Activated naive CD4-positive, alpha-beta T cell (primary cell): ENCODE results near the gene NSMCE4A.
"Not testable (repeated sequence)": the region's sequence is repeated elsewhere in the genome, so short reads cannot be mapped to it uniquely, and the experiment has no call there.

Experiments
- DNase-seq, 4 experiments: peaks; one replicate each; lab custom pipeline; 2025; lab: John Stamatoyannopoulos, UW

The NSMCE4A gene

GRCh38 chr10:121988361-121989324 lies 13.6 kb upstream of the NSMCE4A start, which contains the start of gene TACC2:
TACC2 (plus strand) TSS chr10:121989163; CDS start chr10:122021982, 32,819 bp downstream.
- no peak for DNase-seq

DNA sequence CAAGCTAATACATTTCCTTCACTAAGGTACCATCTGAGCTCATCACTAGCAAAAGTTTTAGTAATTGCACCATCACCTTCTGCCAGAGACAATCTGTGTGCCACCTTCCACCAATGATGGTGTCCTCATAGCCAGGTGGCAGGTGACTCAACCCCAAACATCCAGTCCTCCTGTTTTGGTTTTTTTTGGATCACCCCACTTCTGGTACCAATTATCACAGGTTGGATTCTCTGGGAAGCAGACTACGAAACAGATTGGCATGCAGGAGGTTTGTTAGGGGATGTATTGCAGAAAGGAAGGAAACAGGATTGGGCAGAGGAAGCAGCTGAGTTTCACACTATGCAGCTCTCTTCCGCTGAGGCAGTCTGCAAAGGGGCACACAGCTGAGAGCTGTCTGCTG lies 9.4 kb upstream of the NSMCE4A start:
- no peak for DNase-seq

DNA sequence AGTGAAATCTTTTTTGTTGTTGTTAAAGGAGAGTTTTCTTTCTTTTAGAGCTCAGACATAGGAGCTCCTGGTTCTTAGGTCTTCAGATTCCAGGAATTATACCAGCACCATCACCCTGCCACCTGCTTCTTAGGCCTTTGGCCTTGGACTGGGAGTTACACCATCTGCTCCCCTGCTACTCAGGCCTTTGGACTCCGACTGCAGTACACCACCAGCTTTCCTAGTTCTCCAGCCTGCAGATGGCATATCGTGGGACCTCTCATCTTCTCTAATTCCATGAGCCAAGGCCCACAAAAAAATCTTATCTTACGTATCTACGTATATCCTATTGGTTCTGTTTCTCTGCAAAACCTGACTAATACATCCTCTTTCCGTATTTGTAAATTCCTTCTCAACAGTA lies 8.8 kb upstream of the NSMCE4A start:
- no peak for DNase-seq

- no peak for DNase-seq
Measured at GRCh38 chr10:121981346-121981745, 6.3 kb upstream of the NSMCE4A start.

GRCh38 chr10:121978511-121978910 lies 3.5 kb upstream of the NSMCE4A start:
- DNase-seq = no peak

- no peak for DNase-seq
Measured at GRCh38 chr10:121976607-121977006, 1.6 kb upstream of the NSMCE4A start.

DNA sequence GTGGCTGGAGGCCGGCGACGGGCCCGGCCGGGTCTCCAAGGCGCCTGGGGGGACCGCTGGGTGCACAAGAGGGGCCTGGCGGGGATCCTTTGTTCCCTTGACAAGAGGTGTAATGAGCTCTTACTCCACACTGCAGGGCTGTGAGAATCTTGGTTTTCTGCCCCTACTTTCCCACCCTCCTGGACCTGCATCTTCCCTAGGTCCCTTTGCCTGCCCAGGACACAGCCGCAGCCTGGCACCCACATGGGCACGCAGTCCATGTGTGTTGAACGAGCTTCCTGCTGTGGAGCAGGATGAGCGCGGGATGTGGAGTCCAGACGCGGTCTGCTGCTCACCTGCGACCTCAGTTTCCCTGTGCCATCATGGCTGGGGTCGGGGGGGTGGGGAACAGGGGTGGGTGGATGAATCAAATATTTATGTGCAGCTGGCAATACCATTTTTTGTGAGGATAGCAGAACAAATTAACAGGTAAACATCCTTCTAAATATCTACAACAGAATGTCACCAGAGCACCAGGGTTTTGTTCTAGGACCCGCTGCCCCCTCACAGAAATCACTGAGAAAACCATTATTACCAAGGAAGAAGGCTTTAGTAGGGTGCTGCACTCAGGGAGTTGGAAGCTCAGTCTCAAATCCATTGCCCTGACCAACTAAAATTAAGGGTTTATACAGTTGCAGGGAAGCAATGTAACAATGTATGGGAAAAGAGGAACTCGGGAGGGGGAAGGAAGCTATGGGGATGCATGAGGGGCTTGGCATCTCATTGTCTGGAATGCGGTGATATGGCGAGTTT lies 474 bp upstream of the NSMCE4A start:
- no peak for DNase-seq

GRCh38 chr10:121974019-121974534 lies 940 bp downstream of the NSMCE4A start:
- no peak for DNase-seq

- not testable (repeated sequence) for DNase-seq
Measured at GRCh38 chr10:121969086-121969485, 5.9 kb downstream of the NSMCE4A start.

DNA sequence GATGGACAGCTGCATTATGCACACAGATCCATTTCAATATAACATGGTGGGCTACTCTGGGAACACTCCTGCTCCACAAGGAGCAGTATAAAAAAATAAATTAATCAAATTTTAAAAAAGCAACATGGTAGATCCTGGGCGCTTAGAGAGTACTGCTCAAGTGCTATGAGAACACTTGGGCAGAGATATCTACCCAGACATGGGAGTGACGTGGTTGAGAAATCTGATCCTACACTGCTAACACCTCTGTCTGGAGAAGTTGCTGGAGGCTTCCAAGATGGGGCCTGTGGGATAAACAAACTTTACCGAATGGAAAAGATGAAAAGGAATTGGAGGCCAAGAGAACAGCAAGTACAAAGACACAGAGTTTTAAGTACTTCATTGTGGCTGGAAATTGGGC lies 9.0 kb downstream of the NSMCE4A start:
- DNase-seq = no peak

GRCh38 chr10:121961456-121961855 lies 13.6 kb downstream of the NSMCE4A start:
- DNase-seq = no peak

DNA sequence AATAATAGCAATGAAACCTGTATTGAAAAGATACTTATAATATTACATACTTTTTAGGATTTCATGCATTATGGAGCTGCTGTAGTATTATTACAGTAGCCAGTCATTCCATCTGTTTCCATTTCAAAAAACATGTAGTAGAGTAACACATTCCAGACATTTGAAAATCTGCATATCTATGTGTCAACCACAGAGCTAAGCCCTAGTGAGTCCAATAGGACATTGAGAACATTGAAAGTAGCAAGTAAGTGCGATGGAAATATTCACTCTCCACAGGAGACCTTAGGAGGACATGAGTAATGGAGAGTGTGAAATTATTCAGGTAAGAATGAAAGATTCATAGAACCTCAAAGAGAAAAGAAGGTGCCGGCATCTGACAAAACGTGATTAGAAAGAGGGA lies 15.3 kb downstream of the NSMCE4A start:
- no peak for DNase-seq

DNA sequence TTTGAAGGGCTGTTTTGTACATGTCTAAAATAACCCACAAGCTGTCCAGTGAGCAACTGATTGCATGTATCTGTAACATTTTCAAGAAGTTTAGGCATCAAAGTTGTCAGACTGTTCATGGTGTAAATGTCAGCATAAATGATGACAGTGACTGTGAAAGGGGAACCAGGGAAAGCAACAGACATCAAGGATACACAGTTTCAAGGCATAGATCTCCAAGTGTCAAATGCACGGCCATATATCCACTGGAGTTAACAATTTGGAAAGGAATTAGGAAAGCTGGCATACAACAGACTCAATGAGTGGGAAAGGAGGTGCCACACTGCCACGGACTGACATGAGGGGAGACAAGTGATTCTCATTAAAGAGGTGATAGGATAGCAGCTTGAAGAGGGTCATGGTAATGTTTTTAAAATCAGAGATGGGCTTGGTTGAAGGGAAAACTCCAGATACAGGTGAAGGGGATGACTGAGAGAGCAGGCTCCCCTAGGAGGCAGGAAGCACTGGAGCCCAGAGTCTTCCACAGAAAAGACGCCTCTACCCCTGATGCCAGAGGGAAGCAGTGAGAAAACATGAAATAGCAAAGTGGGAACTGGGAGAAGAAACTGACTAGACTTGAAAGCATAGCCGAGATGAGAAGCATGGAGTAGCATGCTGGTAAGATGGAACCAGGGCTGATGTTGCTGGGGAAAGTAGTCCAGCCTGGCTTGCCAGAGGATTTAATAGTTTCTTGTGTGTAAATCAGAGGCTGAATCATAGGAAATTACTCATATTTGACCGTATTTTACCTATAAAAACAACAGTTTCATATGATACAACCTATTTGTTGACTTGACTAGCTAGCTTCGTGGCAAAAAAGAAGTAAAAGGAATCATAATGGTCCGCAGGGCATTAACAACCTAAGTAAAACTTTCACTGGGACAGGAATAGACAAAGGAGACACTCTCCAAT lies 18.6 kb downstream of the NSMCE4A start:
- no peak for DNase-seq

GRCh38 chr10:121952226-121952625 lies 22.8 kb downstream of the NSMCE4A start:
- no peak for DNase-seq

DNA sequence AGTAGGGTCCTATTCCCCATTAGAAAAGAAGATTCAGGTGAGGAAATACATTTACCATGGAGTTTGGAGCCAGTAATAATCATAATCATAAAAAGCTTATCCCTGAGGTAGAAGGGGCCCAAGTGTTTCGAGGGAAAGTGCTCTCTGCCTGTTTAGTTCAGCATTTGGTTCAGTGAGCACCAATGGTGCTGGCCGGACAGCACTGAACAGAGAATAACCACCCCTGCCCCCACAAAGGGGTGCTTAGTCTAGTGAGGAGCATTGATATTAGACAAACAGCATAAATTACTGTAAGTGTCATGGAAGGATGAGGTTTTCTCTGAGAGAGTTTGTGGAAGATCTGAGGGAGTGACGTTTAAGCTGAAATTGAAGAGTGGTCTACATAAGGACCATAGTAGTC lies 25.6 kb downstream of the NSMCE4A start:
- DNase-seq = no peak

DNA sequence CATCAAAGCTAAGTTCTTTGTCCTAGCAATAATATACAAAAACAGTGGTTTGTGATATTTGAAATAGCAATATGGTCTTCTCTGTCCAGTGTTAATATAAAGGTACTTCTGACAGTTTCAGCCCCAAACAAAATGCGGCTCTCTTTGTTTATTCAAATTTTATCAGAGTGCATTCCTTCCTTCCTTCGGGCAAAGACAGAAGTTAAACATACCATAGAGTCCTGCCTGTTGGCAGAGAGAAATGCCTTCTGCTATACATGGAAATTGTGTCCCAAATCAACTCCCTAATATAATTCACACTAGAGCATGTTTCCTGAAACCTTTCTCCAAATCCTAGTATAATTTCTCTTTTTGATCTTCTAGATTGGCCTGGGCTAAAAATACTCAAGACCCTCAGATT lies 26.0 kb downstream of the NSMCE4A start:
- no peak for DNase-seq

DNA sequence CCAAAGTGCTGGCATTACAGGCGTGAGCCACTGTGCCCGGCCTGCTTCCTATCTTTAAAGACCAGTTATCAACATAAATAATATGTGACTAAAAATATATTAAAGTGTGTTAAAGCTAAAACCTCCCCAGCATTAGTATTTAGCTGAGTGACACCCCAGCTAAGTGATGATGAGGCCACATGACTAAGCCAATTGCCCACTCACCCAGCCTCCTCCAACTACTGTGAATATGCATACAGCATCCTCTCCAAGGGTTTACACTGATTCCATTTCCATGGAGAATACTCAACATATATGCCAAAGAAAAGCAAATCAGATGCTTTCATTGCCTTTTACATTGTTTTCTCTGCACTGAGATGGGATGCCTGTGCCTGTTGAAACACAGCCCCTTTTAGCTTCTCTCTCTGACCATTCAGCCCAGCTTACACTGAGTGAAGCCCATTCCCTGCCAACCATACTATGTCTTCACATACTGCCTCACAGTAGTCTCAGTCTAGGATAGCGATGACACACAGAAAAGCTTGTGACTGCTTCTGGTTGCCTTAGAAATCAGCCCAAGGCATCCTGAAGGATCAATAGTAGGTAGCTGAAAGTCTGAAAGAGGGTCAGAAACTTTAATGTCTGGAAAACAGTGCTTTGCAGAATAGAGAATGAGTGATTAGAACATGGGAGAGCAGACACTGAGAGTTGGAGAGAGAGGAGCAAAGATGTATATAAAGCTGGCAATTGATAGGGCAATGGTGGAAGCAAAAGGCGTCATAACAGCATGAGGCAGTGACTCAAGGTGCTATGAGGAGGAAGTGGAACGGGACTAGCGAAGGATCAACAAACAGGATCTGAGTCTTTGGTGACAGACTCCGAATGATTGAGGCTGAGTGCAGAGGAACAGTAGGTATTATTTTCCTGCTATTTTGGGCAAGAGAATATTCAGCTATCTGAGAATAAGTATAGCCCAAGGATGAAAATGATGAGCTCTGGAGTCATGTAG lies 27.4 kb downstream of the NSMCE4A start:
- DNase-seq = no peak

DNA sequence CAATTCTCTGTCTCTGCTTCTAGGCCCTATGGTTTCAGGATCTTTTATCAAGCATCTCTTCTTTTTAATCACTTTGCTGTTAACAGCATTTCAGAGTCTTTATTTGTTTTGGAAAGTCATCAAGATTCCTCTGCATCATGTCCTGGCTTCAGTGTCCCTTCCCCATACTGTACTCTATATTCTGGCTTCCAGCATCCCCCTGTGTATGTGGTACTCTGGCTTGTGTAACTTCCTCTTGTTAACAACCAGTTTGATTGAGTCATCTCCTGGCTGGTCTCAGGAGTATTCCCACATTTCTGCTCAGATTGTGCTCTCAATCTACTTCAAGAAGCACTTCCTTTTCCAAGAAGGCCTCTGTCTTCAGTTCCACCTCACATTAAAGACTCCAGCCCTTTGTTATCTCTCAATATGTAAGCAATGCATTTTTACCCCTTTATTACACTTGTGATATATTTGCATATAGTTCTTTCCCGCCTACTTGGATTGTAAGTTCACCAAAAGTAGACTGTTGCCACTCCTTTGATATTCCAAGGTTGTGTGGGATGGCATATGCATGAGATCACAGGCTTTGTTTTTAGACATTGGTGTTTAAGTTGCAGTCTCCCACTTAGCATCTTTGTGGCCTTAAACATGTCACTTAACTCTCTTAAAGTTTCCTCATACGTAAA lies 32.1 kb downstream of the NSMCE4A start:
- no peak for DNase-seq

GRCh38 chr10:121941532-121941931 lies 33.5 kb downstream of the NSMCE4A start:
- DNase-seq = no peak

GRCh38 chr10:121936295-121936694 lies 38.7 kb downstream of the NSMCE4A start:
- DNase-seq = no peak
